ENCODE results near the gene SLC39A11.

SLC39A11 gene

DNA sequence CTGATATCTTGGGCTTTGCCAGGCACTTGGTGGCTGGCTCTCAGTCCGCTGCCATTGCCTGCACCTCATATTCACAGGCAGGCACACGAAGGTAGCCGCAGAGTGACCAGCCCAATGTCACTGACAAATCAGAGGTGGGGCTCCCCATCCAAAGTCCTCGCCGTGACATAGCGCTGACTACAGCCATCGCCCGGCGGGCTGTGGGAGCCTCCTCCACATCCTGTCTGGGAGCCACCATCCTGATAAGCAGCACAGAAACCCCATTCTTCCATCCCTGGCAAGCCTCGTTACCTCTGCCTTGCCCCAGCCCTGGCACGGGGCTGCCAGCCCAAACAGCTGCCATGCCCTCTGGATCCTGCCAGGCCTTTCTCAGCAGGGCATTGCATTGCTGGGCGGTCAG lies 437.8 kb downstream of the SLC39A11 start:
- H3K36me3 ChIP-seq (ENCODE audit: control insufficient read depth, insufficient read depth, low read length), result no peaks in the 10 kb centered on the region
- TF ChIP-seq, protein P1, sequence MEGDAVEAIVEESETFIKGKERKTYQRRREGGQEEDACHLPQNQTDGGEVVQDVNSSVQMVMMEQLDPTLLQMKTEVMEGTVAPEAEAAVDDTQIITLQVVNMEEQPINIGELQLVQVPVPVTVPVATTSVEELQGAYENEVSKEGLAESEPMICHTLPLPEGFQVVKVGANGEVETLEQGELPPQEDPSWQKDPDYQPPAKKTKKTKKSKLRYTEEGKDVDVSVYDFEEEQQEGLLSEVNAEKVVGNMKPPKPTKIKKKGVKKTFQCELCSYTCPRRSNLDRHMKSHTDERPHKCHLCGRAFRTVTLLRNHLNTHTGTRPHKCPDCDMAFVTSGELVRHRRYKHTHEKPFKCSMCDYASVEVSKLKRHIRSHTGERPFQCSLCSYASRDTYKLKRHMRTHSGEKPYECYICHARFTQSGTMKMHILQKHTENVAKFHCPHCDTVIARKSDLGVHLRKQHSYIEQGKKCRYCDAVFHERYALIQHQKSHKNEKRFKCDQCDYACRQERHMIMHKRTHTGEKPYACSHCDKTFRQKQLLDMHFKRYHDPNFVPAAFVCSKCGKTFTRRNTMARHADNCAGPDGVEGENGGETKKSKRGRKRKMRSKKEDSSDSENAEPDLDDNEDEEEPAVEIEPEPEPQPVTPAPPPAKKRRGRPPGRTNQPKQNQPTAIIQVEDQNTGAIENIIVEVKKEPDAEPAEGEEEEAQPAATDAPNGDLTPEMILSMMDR (IDR thresholded peaks at IDR 0.05; ENCODE audit: insufficient read depth, low read length, poor library complexity, severe bottlenecking), result no peak

DNA sequence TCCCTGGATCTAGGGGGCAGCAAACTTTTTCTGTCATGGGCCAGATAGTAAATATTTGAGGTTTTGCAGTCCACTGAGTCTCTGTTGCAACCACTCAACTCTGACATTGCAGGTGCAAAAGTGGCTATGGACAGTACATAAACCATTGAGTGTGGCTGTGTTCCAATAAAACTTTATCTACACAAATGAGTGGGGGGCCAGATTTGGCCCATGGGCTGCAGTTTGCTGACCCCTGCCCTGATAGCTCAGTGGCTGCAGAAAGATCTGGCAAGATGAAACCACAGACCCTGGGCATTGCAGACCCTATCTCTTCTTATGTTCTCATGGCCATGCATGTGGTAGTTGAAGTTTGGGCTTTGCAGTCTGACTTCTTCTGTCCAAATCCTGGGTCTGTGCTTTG lies 440.5 kb downstream of the SLC39A11 start:
- DNase-seq (ENCODE audit: extremely low read depth, insufficient read length), result no peak
- H3K27me3 ChIP-seq (replicated peaks; ENCODE audit: control insufficient read depth, insufficient read depth, low read length), result no peaks in the 10 kb centered on the region
- TF ChIP-seq, protein P1 (IDR thresholded peaks at IDR 0.05; ENCODE audit: insufficient read depth, low read length, poor library complexity, severe bottlenecking), result no peak
- H3K36me3 ChIP-seq (ENCODE audit: control insufficient read depth, insufficient read depth, low read length), result no peaks in the 10 kb centered on the region
- H3K4me3 ChIP-seq (replicated peaks; ENCODE audit: low read depth, low read length), result no peak overlapping the region

More for the DNA sequence above, 437.8 kb downstream of the SLC39A11 start:
- no peak overlapping the region for H3K4me3 ChIP-seq (replicated peaks; ENCODE audit: low read depth, low read length)
- no peak for DNase-seq (ENCODE audit: extremely low read depth, insufficient read length)
- no peaks in the 10 kb centered on the region for H3K27me3 ChIP-seq (replicated peaks; ENCODE audit: control insufficient read depth, insufficient read depth, low read length)

DNA sequence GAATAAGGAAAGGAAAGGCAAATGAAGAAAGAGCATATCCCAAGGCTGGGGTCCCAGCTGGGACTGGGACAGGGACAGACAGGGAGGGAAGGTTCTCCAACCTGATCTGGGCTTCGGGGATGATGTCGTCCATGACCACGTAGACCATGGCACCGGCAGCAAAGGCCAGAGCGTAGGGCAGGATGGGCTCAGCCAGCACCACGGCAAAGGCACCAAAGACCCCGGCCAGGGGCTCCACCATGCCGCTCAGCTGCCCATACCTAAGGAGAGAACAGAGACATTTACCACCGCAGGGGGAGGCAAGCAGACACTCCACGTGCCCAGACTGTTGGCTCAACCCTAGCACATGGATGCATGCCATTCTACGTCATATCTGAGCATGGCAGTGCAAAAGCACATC lies 443.8 kb downstream of the SLC39A11 start:
- TF ChIP-seq, protein P1 (IDR thresholded peaks at IDR 0.05; ENCODE audit: insufficient read depth, low read length, poor library complexity, severe bottlenecking), result no peak

DNA sequence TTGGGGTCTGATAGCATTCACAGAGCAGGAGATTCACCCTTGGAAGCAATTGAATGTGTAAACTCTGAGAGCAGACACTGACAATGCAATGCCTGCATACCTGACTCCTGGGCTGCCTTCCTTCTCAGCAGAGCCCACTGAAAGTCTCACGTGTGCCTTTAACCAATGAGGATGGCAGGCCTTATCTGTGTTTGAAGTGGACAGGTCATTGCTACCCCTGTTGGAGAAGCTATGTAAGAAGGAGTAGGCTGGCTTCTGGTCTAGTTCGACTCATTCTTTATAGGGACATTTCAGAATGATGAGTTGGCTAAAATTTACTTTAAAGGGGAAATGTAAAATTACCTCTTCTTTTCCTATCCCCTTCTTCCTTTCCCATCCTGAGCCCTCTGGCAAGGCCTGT lies 446.3 kb downstream of the SLC39A11 start:
- H3K36me3 ChIP-seq (ENCODE audit: control insufficient read depth, insufficient read depth, low read length), result no peaks in the 10 kb centered on the region
- H3K4me3 ChIP-seq (replicated peaks; ENCODE audit: low read depth, low read length), result no peak overlapping the region
- TF ChIP-seq, protein P1 (IDR thresholded peaks at IDR 0.05; ENCODE audit: insufficient read depth, low read length, poor library complexity, severe bottlenecking), result no peak
- no peak for DNase-seq (ENCODE audit: extremely low read depth, insufficient read length)
- no peaks in the 10 kb centered on the region for H3K27me3 ChIP-seq (replicated peaks; ENCODE audit: control insufficient read depth, insufficient read depth, low read length)

More for the DNA sequence above, 443.8 kb downstream of the SLC39A11 start:
- Histone ChIP-seq H3K36me3 (ENCODE audit: control insufficient read depth, insufficient read depth, low read length) (no peaks in the 10 kb centered on the region), H3K27me3 (replicated peaks; ENCODE audit: control insufficient read depth, insufficient read depth, low read length) (no peaks in the 10 kb centered on the region), H3K4me3 (replicated peaks; ENCODE audit: low read depth, low read length) (no peak overlapping the region)
- DNase-seq (ENCODE audit: extremely low read depth, insufficient read length), result no peak

DNA sequence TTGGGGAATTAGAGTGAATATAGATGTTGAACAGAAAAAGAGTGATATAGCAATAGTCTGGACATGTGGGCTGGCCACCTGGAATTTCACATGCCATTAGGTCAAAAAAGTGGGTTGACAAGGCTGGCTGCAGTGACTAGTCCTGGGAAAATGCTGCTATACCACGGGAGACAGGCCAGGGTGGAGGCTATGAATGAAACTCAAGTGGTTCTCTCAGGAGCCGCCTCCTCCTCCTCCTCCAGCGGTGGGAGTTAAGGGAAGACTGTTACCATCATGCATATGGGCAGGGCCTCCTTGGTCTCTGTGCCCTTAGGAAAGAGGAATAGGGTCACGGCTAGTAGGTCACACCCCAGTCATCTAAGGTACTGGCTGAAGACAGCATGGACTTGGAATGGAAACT lies 448.0 kb downstream of the SLC39A11 start:
- TF ChIP-seq, protein P1 (IDR thresholded peaks at IDR 0.05; ENCODE audit: insufficient read depth, low read length, poor library complexity, severe bottlenecking), result no peak
- DNase-seq (ENCODE audit: extremely low read depth, insufficient read length), result no peak
- H3K36me3 ChIP-seq (ENCODE audit: control insufficient read depth, insufficient read depth, low read length), result no peaks in the 10 kb centered on the region
- H3K27me3 ChIP-seq (replicated peaks; ENCODE audit: control insufficient read depth, insufficient read depth, low read length), result no peaks in the 10 kb centered on the region
- no peak overlapping the region for H3K4me3 ChIP-seq (replicated peaks; ENCODE audit: low read depth, low read length)

DNA sequence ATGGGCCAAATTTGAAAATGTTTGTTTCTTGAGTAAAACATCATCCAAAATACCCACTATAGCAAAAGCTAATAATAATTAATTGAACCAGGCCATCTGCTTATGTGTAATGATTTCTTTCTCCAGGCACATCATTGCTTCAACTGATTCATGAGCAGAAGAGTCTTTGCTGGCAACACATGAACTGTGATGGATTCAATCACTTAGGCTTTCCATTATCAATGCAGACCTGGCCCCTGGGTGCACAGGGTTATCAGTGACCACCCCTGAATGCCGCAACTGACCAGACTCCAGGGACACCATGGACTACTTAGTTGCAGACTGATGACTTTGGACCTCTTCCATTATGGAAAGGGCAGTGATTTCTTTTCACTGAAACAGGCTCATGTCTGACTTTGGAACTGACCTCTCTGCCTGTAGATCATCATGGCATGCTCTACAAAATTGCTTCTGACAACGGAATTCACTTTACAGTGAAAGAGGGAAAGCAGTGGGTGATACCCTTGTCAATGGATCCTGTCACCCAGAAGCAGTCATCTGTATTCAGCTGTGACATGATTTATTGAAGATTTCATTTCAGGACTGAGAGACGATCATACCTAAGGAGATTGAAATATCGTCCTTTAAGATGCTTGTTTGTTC lies 448.8 kb downstream of the SLC39A11 start:
- H3K27me3 ChIP-seq (replicated peaks; ENCODE audit: control insufficient read depth, insufficient read depth, low read length), result no peaks in the 10 kb centered on the region
- H3K4me3 ChIP-seq (replicated peaks; ENCODE audit: low read depth, low read length), result no peak overlapping the region
- DNase-seq (ENCODE audit: extremely low read depth, insufficient read length), result no peak
- no peaks in the 10 kb centered on the region for H3K36me3 ChIP-seq (ENCODE audit: control insufficient read depth, insufficient read depth, low read length)
- TF ChIP-seq, protein P1 (IDR thresholded peaks at IDR 0.05; ENCODE audit: insufficient read depth, low read length, poor library complexity, severe bottlenecking), result no peak
